ENCODE results near the gene NPPA.

DNA sequence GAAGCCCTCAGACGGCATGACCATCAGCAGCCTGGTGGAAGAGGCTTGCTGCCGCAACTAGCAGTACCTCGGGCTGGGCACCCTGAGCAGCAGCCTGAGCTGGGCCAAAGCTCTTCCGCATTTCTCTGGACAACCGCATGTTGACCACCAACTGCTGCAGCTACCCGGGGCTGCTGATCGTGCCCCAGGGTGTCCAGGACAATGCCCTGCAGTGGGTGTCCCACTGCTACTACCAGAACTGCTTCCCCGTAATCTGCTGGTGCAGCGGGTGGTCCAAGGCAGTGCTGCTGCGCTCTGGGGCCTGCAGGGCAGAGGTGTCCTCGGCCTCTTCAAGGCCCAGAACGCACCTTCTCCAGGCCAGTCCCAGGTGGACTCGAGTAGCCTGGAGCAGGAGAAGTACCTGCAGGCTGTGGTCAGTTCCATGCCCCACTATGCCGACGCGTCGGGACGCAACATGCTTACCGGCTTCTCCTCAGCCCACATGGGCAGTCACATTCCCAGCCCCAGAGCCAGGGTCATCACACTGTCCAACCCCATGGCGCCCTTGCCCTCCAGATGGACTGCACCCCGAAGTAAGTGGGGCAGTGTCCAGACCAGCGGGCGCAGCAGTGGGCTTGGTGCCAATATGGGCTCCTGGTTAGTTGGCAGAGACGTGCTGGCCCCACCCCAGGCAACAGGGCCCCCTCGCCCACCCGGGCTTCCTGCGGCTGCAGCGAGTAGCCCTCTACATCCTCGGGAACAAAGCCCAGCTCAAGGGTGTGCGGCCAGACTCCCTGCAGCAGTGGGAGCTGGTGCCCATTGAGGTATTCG lies 30.7 kb upstream of the NPPA start:
- TF ChIP-seq ZNF175 (CRISPR knock-in tag; IDR thresholded peaks at IDR 0.05; ENCODE audit: low read depth) (no peak), ZNF785 (CRISPR knock-in tag; IDR thresholded peaks at IDR 0.05) (no peak), REST (IDR thresholded peaks at IDR 0.05; ENCODE audit: borderline replicate concordance) (no peak), REST (CRISPR knock-in tag; IDR thresholded peaks at IDR 0.05; ENCODE audit: low read depth) (no peak), TAF9B (IDR thresholded peaks at IDR 0.05; ENCODE audit: partially characterized antibody) (no peak), FOXA3 (CRISPR knock-in tag; conservative IDR thresholded peaks at IDR 0.05 in 1 of 2, IDR thresholded peaks at IDR 0.05 in 1 of 2) (no peak), FOXA1 (IDR thresholded peaks at IDR 0.05; ENCODE audit: borderline replicate concordance) (no peak)

Measured in K562 (cell line).